Progenitor cell of endocrine pancreas (in vitro differentiated cells): ENCODE data around the gene OPHN1. TPM values are rescaled to one million over a fixed set of nuclear protein-coding genes. Genes with fewer than 3 reads are reported as not detected.

Experiments
- DNase-seq: peaks from one replicate; pipeline ENCODE4 v3.0.0; 2021; ENCODE audit warnings: low spot score; ENCODE audit not compliant: unreplicated experiment
- H3K27ac Mint-ChIP-seq: 2 replicates; pipeline ENCODE4 v1.8.0; 2021; ENCODE audit warnings: mild to moderate bottlenecking, moderate library complexity, mixed read lengths
- H3K27me3 Mint-ChIP-seq: 2 replicates; pipeline ENCODE4 v1.8.0; 2021; ENCODE audit warnings: mixed read lengths
- H3K36me3 Mint-ChIP-seq: 2 replicates; pipeline ENCODE4 v1.8.0; 2022; ENCODE audit warnings: mixed read lengths; ENCODE audit not compliant: insufficient read depth
- H3K4me1 Mint-ChIP-seq: 2 replicates; pipeline ENCODE4 v1.8.0; 2021; ENCODE audit warnings: low read depth, mixed read lengths
- H3K4me3 Mint-ChIP-seq: 2 replicates; pipeline ENCODE4 v1.8.0; 2021; ENCODE audit warnings: low read depth, mild to moderate bottlenecking, moderate library complexity, mixed read lengths
- H3K9me3 Mint-ChIP-seq: 2 replicates; pipeline ENCODE4 v1.8.0; 2021; ENCODE audit warnings: low read depth, mixed read lengths
- CTCF ChIP-seq: fragments of 200-600 bp; sonication (generic); IDR thresholded peaks from one replicate; pipeline ENCODE4 v1.5.0; 2021; ENCODE audit warnings: antibody characterized with exemption, mild to moderate bottlenecking; ENCODE audit not compliant: unreplicated experiment
- total RNA-seq: library from RNA; stranded (reverse); gene quantifications from 2 replicates; pipeline ENCODE4 v1.2.1, GENCODE V29; 2021

Gene OPHN1
- total RNA-seq, 1 donor from 2014 or later: 7.2 TPM

GRCh38 chrX:68190799-68191198 is 242.5 kb downstream of the OPHN1 start:
- H3K27ac Mint-ChIP-seq: no peak overlapping the region
- no peaks in the 10 kb centered on the region for H3K4me1 Mint-ChIP-seq
- DNase-seq: no peak
- H3K9me3 Mint-ChIP-seq: peaks cover 12% of the 10 kb centered on the region
- no peak for TF ChIP-seq CTCF
- no peaks in the 10 kb centered on the region for H3K27me3 Mint-ChIP-seq
- H3K4me3 Mint-ChIP-seq: no peak overlapping the region
- H3K36me3 Mint-ChIP-seq: no peaks in the 10 kb centered on the region

- no peaks in the 10 kb centered on the region for H3K27me3 Mint-ChIP-seq
- no peaks in the 10 kb centered on the region for H3K36me3 Mint-ChIP-seq
- no peak for DNase-seq
- peaks cover 14% of the 10 kb centered on the region for H3K9me3 Mint-ChIP-seq
- no peak for TF ChIP-seq CTCF
- no peaks in the 10 kb centered on the region for H3K4me1 Mint-ChIP-seq
- no peak overlapping the region for H3K4me3 Mint-ChIP-seq
- H3K27ac Mint-ChIP-seq: no peak overlapping the region
Observed at GRCh38 chrX:68186552-68187262, 246.6 kb downstream of the OPHN1 start.

- Mint-ChIP-seq H3K4me1 (no peaks in the 10 kb centered on the region), H3K27me3 (no peaks in the 10 kb centered on the region), H3K4me3 (no peak overlapping the region), H3K9me3 (peaks cover 11% of the 10 kb centered on the region), H3K27ac (no peak overlapping the region), H3K36me3 (no peaks in the 10 kb centered on the region)
- no peak for DNase-seq
- TF ChIP-seq CTCF: no peak
Observed at GRCh38 chrX:68185161-68185560, 248.1 kb downstream of the OPHN1 start.

GRCh38 chrX:68183612-68184214 is 249.6 kb downstream of the OPHN1 start:
- Mint-ChIP-seq H3K27me3 (no peaks in the 10 kb centered on the region), H3K27ac (no peak overlapping the region), H3K9me3 (peaks cover 16% of the 10 kb centered on the region), H3K4me3 (no peak overlapping the region), H3K36me3 (no peaks in the 10 kb centered on the region), H3K4me1 (no peaks in the 10 kb centered on the region)
- DNase-seq: no peak
- TF ChIP-seq CTCF: peak; percentile 55

- Mint-ChIP-seq H3K27ac (no peak overlapping the region), H3K36me3 (no peaks in the 10 kb centered on the region), H3K4me3 (no peak overlapping the region), H3K4me1 (no peaks in the 10 kb centered on the region), H3K9me3 (peaks cover 18% of the 10 kb centered on the region), H3K27me3 (no peaks in the 10 kb centered on the region)
- no peak for DNase-seq
- TF ChIP-seq CTCF: no peak
Observed at GRCh38 chrX:68180579-68180978, 252.7 kb downstream of the OPHN1 start.
